CD4-positive, alpha-beta T cell (primary cell): ENCODE results near the gene RASIP1. TPM values are rescaled to one million over a fixed set of nuclear protein-coding genes. Genes with fewer than 3 reads are reported as not detected.

Experiments used
- ATAC-seq: fragments of 200-7000 bp; cut with Tn5 transposase; one replicate; pipeline ENCODE4 v1.10.0; 2022; ENCODE audit warnings: mild to moderate bottlenecking; ENCODE audit not compliant: poor library complexity
- CTCF ChIA-PET: fragments of 350-600 bp; sonication (Branson Sonifier 250); formaldehyde crosslinking; loops from one replicate; lab custom pipeline; 2021; ENCODE audit warnings: antibody characterized with exemption, inconsistent platforms; lab: Charles Lee
- POLR2A ChIA-PET: fragments of 350-600 bp; sonication (Branson Sonifier 250); formaldehyde crosslinking; loops from one replicate; lab custom pipeline; 2021; ENCODE audit warnings: antibody characterized with exemption, inconsistent platforms; lab: Charles Lee
- DNase-seq, 14 experiments: peaks; one replicate each; pipeline ENCODE4 v3.0.0-alpha.2; 2013 to 2020; ENCODE audit warnings: mixed read lengths in 2 of 14
- H3K27ac ChIP-seq, 2 donors: one replicate each; pipeline versions ENCODE4 v1.5.1 to v1.7.0; 2013; ENCODE audit warnings: low read length in 2 of 2, low read depth in 1 of 2, mild to moderate bottlenecking in 1 of 2
- H3K27me3 ChIP-seq, 2 experiments: 1 replicate in 1 of 2; 2 replicates in 1 of 2; pipeline versions ENCODE4 v1.6.1 to v1.7.0; 2013; ENCODE audit warnings: low read length in 2 of 2, control low read depth in 1 of 2, mild to moderate bottlenecking in 1 of 2, moderate library complexity in 1 of 2; ENCODE audit not compliant: insufficient read depth in 2 of 2, control insufficient read depth in 1 of 2
- H3K36me3 ChIP-seq: one replicate; pipeline ENCODE4 v1.6.1; 2013; ENCODE audit warnings: low read length, control low read depth; ENCODE audit not compliant: insufficient read depth
- H3K4me1 ChIP-seq: one replicate; pipeline ENCODE4 v1.6.1; 2013; ENCODE audit warnings: low read length, control low read depth; ENCODE audit not compliant: insufficient read depth
- H3K4me3 ChIP-seq: one replicate; pipeline ENCODE4 v1.5.1; 2013; ENCODE audit warnings: mild to moderate bottlenecking, low read length, moderate library complexity
- H3K9me3 ChIP-seq, 2 experiments: 1 replicate in 1 of 2; 2 replicates in 1 of 2; pipeline versions ENCODE4 v1.6.1 to v1.7.0; 2013; ENCODE audit warnings: low read length in 2 of 2, mild to moderate bottlenecking in 2 of 2, control low read depth in 1 of 2, moderate library complexity in 1 of 2; ENCODE audit not compliant: control insufficient read depth in 1 of 2, insufficient read depth in 1 of 2
- H3K27ac Mint-ChIP-seq: one replicate; pipeline ENCODE4 v1.8.0; 2020; ENCODE audit warnings: mixed read lengths
- H3K27me3 Mint-ChIP-seq: one replicate; pipeline ENCODE4 v1.8.0; 2021; ENCODE audit warnings: mixed read lengths
- H3K36me3 Mint-ChIP-seq: one replicate; pipeline ENCODE4 v1.8.0; 2021; ENCODE audit warnings: low read depth, mixed read lengths
- H3K4me1 Mint-ChIP-seq: one replicate; pipeline ENCODE4 v1.8.0; 2021; ENCODE audit warnings: low read depth, mixed read lengths
- H3K4me3 Mint-ChIP-seq: one replicate; pipeline ENCODE4 v1.8.0; 2020; ENCODE audit warnings: mild to moderate bottlenecking, mixed read lengths
- H3K9me3 Mint-ChIP-seq: one replicate; pipeline ENCODE4 v1.8.0; 2020; ENCODE audit warnings: mixed read lengths
- CTCF ChIP-seq: fragments of 200-600 bp; IDR thresholded peaks from one replicate; pipeline ENCODE4 v1.8.0; 2022; ENCODE audit warnings: antibody characterized with exemption, mild to moderate bottlenecking
- intact Hi-C, 2 experiments: fragments of 100-400 bp; cut with DNase I in 1 of 2; cut with micrococcal nuclease in 1 of 2; formaldehyde crosslinking; loops; one replicate each; pipeline versions ENCODE4 v1.15.1 to v1.9.0; 2023 to 2025; cut with DNase I, micrococcal nuclease
- total RNA-seq, 174 experiments: library from RNA in 2 of 174; stranded (reverse) in 2 of 174; gene quantifications; one replicate each; pipeline ENCODE4 v1.2.3 and lab custom pipeline; 2021 to 2026

Gene RASIP1
- total RNA-seq, 2 experiments from 2014 or later, result 0.55 to 0.56 TPM

GRCh38 chr19:48676887-48677286 is 63.5 kb downstream of the RASIP1 start:
- H3K4me1 Mint-ChIP-seq, result peaks cover 7% of the 10 kb centered on the region
- Histone ChIP-seq H3K9me3 (no peaks in the 10 kb centered on the region), H3K27ac (no peak overlapping the region), H3K4me3 (no peak overlapping the region), H3K4me1 (peaks cover 9% of the 10 kb centered on the region), H3K36me3 (no peaks in the 10 kb centered on the region), H3K27me3 (no peaks in the 10 kb centered on the region)
- TF ChIP-seq CTCF, result no peak
- no peak for ATAC-seq
- intact Hi-C loops, result loop anchor here in 1 of 2 experiments (5.0 kb wide), 2 partner anchors 35 to 40 kb away; partner anchors contain the start of gene DBP
- H3K27ac Mint-ChIP-seq, result no peak overlapping the region
- H3K4me3 Mint-ChIP-seq, result no peak overlapping the region
- CTCF ChIA-PET, result interaction anchor here (1.5 kb wide), 1 partner anchor 31 kb away, joined by 3 read pairs; the partner anchor contains the start of gene CA11
- no peaks in the 10 kb centered on the region for H3K9me3 Mint-ChIP-seq
- DNase-seq, result no peak
- POLR2A ChIA-PET, result interaction anchor here (2.7 kb wide), 1 partner anchor 58 kb away, joined by 8 read pairs; the partner anchor contains the start of genes RPL18 and SPHK2
- no peaks in the 10 kb centered on the region for H3K27me3 Mint-ChIP-seq
- no peaks in the 10 kb centered on the region for H3K36me3 Mint-ChIP-seq

- H3K27me3 ChIP-seq, result no peaks in the 10 kb centered on the region
- Mint-ChIP-seq H3K4me1 (peaks cover 7% of the 10 kb centered on the region), H3K27ac (no peak overlapping the region), H3K4me3 (no peak overlapping the region), H3K9me3 (no peaks in the 10 kb centered on the region), H3K27me3 (no peaks in the 10 kb centered on the region), H3K36me3 (no peaks in the 10 kb centered on the region)
- CTCF ChIA-PET, result interaction anchor here (1.5 kb wide), 1 partner anchor 30 kb away, joined by 3 read pairs; the partner anchor contains the start of gene CA11
- DNase-seq, result no peak
- POLR2A ChIA-PET, result interaction anchor here (1.9 to 2.7 kb wide), 2 partner anchors 27 to 57 kb away, joined by 4 to 8 read pairs; partner anchors contain the start of genes RPL18 and SPHK2
- no peaks in the 10 kb centered on the region for H3K9me3 ChIP-seq
- H3K4me3 ChIP-seq, result no peak overlapping the region
- TF ChIP-seq CTCF, result no peak
- H3K27ac ChIP-seq, result no peak overlapping the region
- intact Hi-C loops, result loop anchor here in 1 of 2 experiments (5.0 kb wide), 2 partner anchors 36 to 39 kb away; partner anchors contain the start of gene DBP
- ATAC-seq, result no peak
- H3K36me3 ChIP-seq, result no peaks in the 10 kb centered on the region
- H3K4me1 ChIP-seq, result peaks cover 9% of the 10 kb centered on the region
Measured at GRCh38 chr19:48676487-48676886, 63.9 kb downstream of the RASIP1 start.

GRCh38 chr19:48674921-48675824 is 65.2 kb downstream of the RASIP1 start:
- Mint-ChIP-seq H3K27me3 (no peaks in the 10 kb centered on the region), H3K9me3 (no peaks in the 10 kb centered on the region), H3K4me3 (no peak overlapping the region), H3K36me3 (no peaks in the 10 kb centered on the region), H3K27ac (no peak overlapping the region), H3K4me1 (peaks cover 7% of the 10 kb centered on the region)
- TF ChIP-seq CTCF, result peak; percentile 84
- intact Hi-C loops, result loop anchor here (1.0 to 5.0 kb wide), 3 partner anchors 29 to 38 kb away; partner anchors contain the start of genes CA11 (in 2 of the 2) and DBP (in 1 of the 2)
- Histone ChIP-seq H3K27ac (no peak overlapping the region), H3K9me3 (no peaks in the 10 kb centered on the region), H3K36me3 (no peaks in the 10 kb centered on the region), H3K4me1 (peaks cover 9% of the 10 kb centered on the region), H3K4me3 (no peak overlapping the region), H3K27me3 (no peaks in the 10 kb centered on the region)
- peak; percentile 62 to 89 (median 68) for DNase-seq
- ATAC-seq, result peak; percentile 98
- ChIA-PET POLR2A (interaction anchor here (0.6 to 2.7 kb wide), 4 partner anchors 26 to 63 kb away, joined by 3 to 8 read pairs (median 4); partner anchors contain the start of genes RPL18 and SPHK2), CTCF (interaction anchor here (0.6 to 2.1 kb wide), 4 partner anchors 22 to 87 kb away, joined by 3 to 16 read pairs (median 4); partner anchors contain the start of gene CA11)
